ENCODE measurements around the gene SPA17. TPM values are rescaled to one million over a fixed set of nuclear protein-coding genes. Genes with fewer than 3 reads are reported as not detected.
A peak's percentile ranks its signal among the peaks of the same experiment; 100 is the strongest.

SPA17 gene
- total RNA-seq, 2 donors from 2014 or later, result 4.7 to 5.9 TPM

- no peaks in the 10 kb centered on the region for H3K9me3 ChIP-seq
- no peak overlapping the region for H3K27ac ChIP-seq
- peaks cover 0 to 11% of the 10 kb centered on the region in 2 donors for H3K27me3 ChIP-seq
- no peak for DNase-seq (ENCODE audit: low spot score)
- H3K4me1 ChIP-seq, result peaks cover 0 to 20% of the 10 kb centered on the region in 2 donors
- H3K36me3 ChIP-seq, result no peaks in the 10 kb centered on the region
- TF ChIP-seq, protein P1, sequence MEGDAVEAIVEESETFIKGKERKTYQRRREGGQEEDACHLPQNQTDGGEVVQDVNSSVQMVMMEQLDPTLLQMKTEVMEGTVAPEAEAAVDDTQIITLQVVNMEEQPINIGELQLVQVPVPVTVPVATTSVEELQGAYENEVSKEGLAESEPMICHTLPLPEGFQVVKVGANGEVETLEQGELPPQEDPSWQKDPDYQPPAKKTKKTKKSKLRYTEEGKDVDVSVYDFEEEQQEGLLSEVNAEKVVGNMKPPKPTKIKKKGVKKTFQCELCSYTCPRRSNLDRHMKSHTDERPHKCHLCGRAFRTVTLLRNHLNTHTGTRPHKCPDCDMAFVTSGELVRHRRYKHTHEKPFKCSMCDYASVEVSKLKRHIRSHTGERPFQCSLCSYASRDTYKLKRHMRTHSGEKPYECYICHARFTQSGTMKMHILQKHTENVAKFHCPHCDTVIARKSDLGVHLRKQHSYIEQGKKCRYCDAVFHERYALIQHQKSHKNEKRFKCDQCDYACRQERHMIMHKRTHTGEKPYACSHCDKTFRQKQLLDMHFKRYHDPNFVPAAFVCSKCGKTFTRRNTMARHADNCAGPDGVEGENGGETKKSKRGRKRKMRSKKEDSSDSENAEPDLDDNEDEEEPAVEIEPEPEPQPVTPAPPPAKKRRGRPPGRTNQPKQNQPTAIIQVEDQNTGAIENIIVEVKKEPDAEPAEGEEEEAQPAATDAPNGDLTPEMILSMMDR (IDR thresholded peaks at IDR 0.05), result no peak
- no peak overlapping the region for H3K4me3 ChIP-seq
These were observed 64.1 kb downstream of the SPA17 start for GRCh38 chr11:124737638-124738305.

- Histone ChIP-seq H3K4me1 (peaks cover 0 to 20% of the 10 kb centered on the region in 2 donors), H3K27me3 (peaks cover 0 to 11% of the 10 kb centered on the region in 2 donors), H3K4me3 (peak overlapping the region in 1 of 2 donors; percentile 66), H3K27ac (no peak overlapping the region), H3K36me3 (no peaks in the 10 kb centered on the region), H3K9me3 (no peaks in the 10 kb centered on the region)
- DNase-seq (ENCODE audit: low spot score), result no peak
- TF ChIP-seq, protein P1 (IDR thresholded peaks at IDR 0.05), result no peak
These were observed 65.2 kb downstream of the SPA17 start for GRCh38 chr11:124738713-124739478.

DNA sequence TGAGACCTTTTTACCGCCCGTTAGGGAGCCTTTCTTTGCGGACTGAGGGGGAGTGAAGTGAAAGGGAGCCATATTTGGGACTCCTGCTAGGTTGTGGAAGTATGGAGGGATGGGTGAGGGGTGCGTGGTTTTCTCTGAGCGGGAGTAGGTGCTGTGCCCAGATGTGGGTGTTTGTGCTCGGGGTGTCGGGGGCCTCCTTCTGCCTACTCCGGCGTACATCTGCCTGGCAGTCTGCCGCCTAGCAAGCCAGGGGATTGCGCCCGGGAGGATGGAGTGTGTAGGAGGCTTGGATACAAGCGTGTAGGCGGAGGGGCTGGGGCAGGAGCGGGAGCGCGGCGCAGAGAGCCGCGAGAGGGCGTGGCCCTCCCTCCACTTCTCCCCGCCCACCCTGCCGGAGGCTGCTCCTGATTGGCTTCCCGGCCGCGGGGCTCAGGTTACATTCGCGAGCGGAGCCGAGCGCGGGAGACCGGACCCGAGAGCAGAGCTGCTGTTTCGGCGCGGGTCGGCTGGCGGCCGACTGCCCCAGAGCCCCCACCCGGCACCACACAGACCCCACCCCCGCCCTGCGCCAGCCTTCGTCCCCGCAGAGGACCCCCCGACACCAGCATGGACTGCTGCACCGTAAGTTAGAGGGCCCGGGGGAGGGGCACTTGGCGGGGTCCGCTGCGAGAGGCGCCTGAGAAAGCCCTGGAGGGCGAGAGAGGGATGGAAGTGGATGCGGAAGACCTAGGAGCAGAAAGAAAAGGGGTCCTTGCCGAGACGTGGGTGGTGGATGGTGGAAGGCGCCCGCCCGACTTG is 66.0 kb downstream of the SPA17 start, which contains the start of gene NRGN:
Gene NRGN, plus strand, starts transcription at position 464 of the 798 bp plus-strand sequence. Its CDS starts 143 bp downstream, at position 607.
- Histone ChIP-seq H3K4me1 (peaks cover 0 to 20% of the 10 kb centered on the region in 2 donors), H3K36me3 (no peaks in the 10 kb centered on the region), H3K27me3 (peaks cover 0 to 11% of the 10 kb centered on the region in 2 donors), H3K4me3 (peak within 1 kb of the TSS; percentile 37 to 66), H3K27ac (peak within 1 kb of the TSS; percentile 1 to 26), H3K9me3 (no peaks in the 10 kb centered on the region)
- peak; percentile 93 for DNase-seq (ENCODE audit: low spot score)
- TF ChIP-seq, protein P1 (IDR thresholded peaks at IDR 0.05), result no peak

DNA sequence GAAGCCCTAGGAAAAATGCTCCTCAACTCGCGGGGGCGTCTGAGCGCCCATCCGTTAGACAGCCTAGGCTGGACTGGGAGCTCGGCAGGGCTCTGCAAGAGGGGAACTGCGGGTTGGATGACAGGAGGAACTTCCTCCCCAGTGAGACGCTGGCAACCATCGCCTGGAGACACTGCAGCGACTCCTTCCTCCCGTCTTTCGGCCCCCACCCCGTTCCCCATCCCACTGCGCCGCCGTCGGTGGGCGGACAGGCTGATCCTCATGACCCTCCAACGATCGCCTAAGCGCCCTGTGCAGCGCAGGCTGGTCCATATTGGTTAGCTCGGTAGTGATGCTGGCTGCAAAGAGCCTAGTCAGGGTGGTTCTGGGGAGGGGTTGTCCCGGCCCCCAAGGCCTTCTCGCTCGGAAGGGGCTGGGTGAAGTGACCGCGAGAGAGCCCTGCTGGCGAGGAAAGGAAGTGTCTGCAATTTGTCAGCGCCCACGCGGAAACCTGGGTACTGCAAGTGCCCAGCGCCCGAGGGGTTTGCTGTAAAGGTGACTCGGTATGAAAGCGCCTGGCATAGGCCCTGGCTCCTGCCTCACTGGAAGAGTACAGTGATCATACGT is 66.7 kb downstream of the SPA17 start:
- Histone ChIP-seq H3K27me3 (peaks cover 0 to 16% of the 10 kb centered on the region in 2 donors), H3K36me3 (no peaks in the 10 kb centered on the region), H3K4me1 (peaks cover 0 to 20% of the 10 kb centered on the region in 2 donors), H3K9me3 (no peaks in the 10 kb centered on the region), H3K4me3 (peak overlapping the region; percentile 37 to 66), H3K27ac (peak overlapping the region; percentile 1 to 26)
- no peak for DNase-seq (ENCODE audit: low spot score)
- TF ChIP-seq, protein P1 (IDR thresholded peaks at IDR 0.05), result peak; percentile 36 to 57

DNA sequence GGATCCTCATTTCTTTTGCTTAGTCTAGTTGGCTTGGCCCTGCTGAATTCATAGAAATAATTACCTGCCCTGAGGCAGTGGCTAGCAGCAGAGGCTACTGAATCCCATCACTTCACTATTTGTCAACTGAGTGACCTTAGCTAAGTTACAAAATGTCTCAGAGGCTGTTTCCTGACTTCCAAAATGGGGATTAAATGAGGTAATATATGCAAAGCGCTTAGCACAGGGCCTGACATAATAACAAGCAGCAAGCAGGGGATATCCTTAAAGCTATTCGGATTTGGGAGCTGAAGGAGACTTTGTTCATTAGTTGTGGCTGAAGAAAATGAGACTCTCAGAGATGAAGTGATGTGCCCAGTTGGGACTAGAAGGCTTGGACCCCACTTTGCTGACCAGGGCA is 68.9 kb downstream of the SPA17 start:
- H3K4me3 ChIP-seq, result no peak overlapping the region
- H3K27me3 ChIP-seq, result peaks cover 0 to 31% of the 10 kb centered on the region in 2 donors
- H3K9me3 ChIP-seq, result no peaks in the 10 kb centered on the region
- H3K4me1 ChIP-seq, result peaks cover 0 to 42% of the 10 kb centered on the region in 2 donors
- TF ChIP-seq, protein P1 (IDR thresholded peaks at IDR 0.05), result no peak
- no peak for DNase-seq (ENCODE audit: low spot score)
- H3K27ac ChIP-seq, result no peak overlapping the region
- no peaks in the 10 kb centered on the region for H3K36me3 ChIP-seq
